ENCODE results near the gene SOX8. TPM values are rescaled to one million over a fixed set of nuclear protein-coding genes. Genes with fewer than 3 reads are reported as not detected.

SOX8 gene
- total and polyA plus RNA-seq, 2 donors from 2014 or later, result 0.17 to 1.0 TPM

DNA sequence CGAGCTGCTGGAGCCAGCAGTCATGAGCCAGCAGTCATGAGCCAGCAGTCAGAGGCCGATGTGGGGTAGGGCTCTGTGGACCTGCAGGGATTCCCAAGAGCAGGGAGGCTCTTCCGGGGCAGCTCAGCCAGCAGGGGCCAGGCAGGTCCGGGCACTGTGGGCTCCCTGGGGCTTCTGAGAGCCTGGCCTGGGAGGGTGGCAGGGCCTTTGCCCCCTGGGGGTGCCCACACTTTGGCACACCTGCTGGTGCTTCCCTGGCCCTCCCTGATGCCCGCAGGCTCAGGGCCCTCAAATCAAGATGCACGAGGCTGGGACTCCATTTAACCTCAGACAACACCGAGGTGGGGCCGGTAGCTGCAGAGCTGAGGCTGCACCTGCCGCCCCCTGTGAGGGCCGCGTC is 18.1 kb downstream of the SOX8 start:
- FAIRE-seq (no peak), DNase-seq (no peak)
- TF ChIP-seq, protein P1, sequence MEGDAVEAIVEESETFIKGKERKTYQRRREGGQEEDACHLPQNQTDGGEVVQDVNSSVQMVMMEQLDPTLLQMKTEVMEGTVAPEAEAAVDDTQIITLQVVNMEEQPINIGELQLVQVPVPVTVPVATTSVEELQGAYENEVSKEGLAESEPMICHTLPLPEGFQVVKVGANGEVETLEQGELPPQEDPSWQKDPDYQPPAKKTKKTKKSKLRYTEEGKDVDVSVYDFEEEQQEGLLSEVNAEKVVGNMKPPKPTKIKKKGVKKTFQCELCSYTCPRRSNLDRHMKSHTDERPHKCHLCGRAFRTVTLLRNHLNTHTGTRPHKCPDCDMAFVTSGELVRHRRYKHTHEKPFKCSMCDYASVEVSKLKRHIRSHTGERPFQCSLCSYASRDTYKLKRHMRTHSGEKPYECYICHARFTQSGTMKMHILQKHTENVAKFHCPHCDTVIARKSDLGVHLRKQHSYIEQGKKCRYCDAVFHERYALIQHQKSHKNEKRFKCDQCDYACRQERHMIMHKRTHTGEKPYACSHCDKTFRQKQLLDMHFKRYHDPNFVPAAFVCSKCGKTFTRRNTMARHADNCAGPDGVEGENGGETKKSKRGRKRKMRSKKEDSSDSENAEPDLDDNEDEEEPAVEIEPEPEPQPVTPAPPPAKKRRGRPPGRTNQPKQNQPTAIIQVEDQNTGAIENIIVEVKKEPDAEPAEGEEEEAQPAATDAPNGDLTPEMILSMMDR (IDR thresholded peaks at IDR 0.05; ENCODE audit: borderline replicate concordance, extremely low read depth, insufficient read depth), result no peak
- intact Hi-C loops (cut with DNase I), result no loop called here
- no peak overlapping the region for H3K27ac ChIP-seq (ENCODE audit: low read depth in 2 of 2, low read length in 2 of 2)
- H3K9ac ChIP-seq (ENCODE audit: low read length in 3 of 3), result no peak overlapping the region
- no peaks in the 10 kb centered on the region for H3K27me3 ChIP-seq (ENCODE audit: control insufficient read depth, insufficient read depth, low read length)
- no peak overlapping the region for H3K4me3 ChIP-seq (ENCODE audit: low read length in 3 of 3)
- H3K9me3 ChIP-seq (ENCODE audit: control insufficient read depth in 2 of 3, insufficient read depth in 1 of 3, low read length in 3 of 3), result peaks cover 2 to 14% (median 2%) of the 10 kb centered on the region in 3 donors
- no peaks in the 10 kb centered on the region for H3K36me3 ChIP-seq (ENCODE audit: control insufficient read depth in 2 of 3, insufficient read depth in 3 of 3, low read length in 3 of 3)
- no peaks in the 10 kb centered on the region for H3K4me1 ChIP-seq (ENCODE audit: control insufficient read depth in 2 of 3, insufficient read depth in 2 of 3, low read depth in 1 of 3, low read length in 3 of 3)

DNA sequence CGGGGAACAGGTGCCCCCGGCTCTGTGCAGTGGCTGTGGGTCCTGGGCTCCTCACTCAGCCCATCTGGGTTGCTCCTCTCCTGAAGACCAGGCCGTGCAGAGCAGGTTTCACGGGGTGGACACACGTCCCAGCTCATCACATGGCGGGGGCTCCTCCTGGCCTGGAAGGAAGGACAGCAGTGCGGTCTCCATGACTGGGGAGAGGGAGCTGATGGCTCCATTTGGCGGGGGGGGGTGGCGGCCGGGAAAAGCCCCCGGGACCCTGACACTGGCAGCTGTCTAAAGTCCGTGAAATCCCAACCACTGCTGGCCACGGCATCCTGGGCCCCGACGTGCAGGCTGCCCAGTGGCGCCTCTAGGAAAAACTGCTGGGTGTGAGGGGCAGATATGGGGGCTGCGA is 19.0 kb downstream of the SOX8 start:
- no peaks in the 10 kb centered on the region for H3K27me3 ChIP-seq (ENCODE audit: control insufficient read depth, insufficient read depth, low read length)
- DNase-seq (no peak), FAIRE-seq (no peak)
- peaks cover 1 to 5% (median 2%) of the 10 kb centered on the region in 3 donors for H3K9me3 ChIP-seq (ENCODE audit: control insufficient read depth in 2 of 3, insufficient read depth in 1 of 3, low read length in 3 of 3)
- TF ChIP-seq, protein P1 (IDR thresholded peaks at IDR 0.05; ENCODE audit: borderline replicate concordance, extremely low read depth, insufficient read depth), result no peak
- intact Hi-C loops (cut with DNase I), result no loop called here
- H3K4me3 ChIP-seq (ENCODE audit: low read length in 3 of 3), result no peak overlapping the region
- no peak overlapping the region for H3K27ac ChIP-seq (ENCODE audit: low read depth in 2 of 2, low read length in 2 of 2)
- no peak overlapping the region for H3K9ac ChIP-seq (ENCODE audit: low read length in 3 of 3)
- no peaks in the 10 kb centered on the region for H3K4me1 ChIP-seq (ENCODE audit: control insufficient read depth in 2 of 3, insufficient read depth in 2 of 3, low read depth in 1 of 3, low read length in 3 of 3)
- H3K36me3 ChIP-seq (ENCODE audit: control insufficient read depth in 2 of 3, insufficient read depth in 3 of 3, low read length in 3 of 3), result no peaks in the 10 kb centered on the region

DNA sequence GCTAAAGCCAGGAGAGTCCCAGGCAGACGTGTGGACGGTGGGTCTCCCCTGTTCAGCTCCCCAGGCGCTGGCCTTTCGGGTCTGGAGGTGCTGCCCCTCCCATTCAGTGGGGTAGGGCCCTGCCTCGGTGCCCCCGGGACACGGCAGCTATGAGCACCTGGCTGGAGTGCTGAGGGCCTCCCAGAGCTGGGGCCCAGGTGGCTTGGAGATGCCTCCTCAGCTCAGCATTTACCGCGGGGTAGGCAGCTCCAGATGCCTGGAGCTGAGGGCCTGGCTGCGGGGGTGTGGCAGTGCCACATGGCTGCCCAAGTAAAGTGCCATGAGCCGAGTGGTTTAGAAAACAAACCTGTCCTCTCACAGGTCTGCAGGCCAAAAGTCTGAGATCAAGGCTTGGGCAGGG is 19.5 kb downstream of the SOX8 start:
- Histone ChIP-seq H3K36me3 (ENCODE audit: control insufficient read depth in 2 of 3, insufficient read depth in 3 of 3, low read length in 3 of 3) (no peaks in the 10 kb centered on the region), H3K27me3 (ENCODE audit: control insufficient read depth, insufficient read depth, low read length) (no peaks in the 10 kb centered on the region), H3K9me3 (ENCODE audit: control insufficient read depth in 2 of 3, insufficient read depth in 1 of 3, low read length in 3 of 3) (peaks cover 0 to under 1% (median 0%) of the 10 kb centered on the region in 3 donors), H3K9ac (ENCODE audit: low read length in 3 of 3) (no peak overlapping the region), H3K27ac (ENCODE audit: low read depth in 2 of 2, low read length in 2 of 2) (no peak overlapping the region), H3K4me1 (ENCODE audit: control insufficient read depth in 2 of 3, insufficient read depth in 2 of 3, low read depth in 1 of 3, low read length in 3 of 3) (no peaks in the 10 kb centered on the region), H3K4me3 (ENCODE audit: low read length in 3 of 3) (no peak overlapping the region)
- intact Hi-C loops (cut with DNase I), result no loop called here
- TF ChIP-seq, protein P1 (IDR thresholded peaks at IDR 0.05; ENCODE audit: borderline replicate concordance, extremely low read depth, insufficient read depth), result no peak
- no peak for DNase-seq
- no peak for FAIRE-seq
